Measurements from ENCODE around the gene NCOA1. TPM values are rescaled to one million over a fixed set of nuclear protein-coding genes. Genes with fewer than 3 reads are reported as not detected.

Gene NCOA1
- total RNA-seq, 2 experiments from 2014 or later: 35.5 to 40.6 TPM

GRCh38 chr2:24474053-24474452 is 17.0 kb upstream of the NCOA1 start:
- no peak overlapping the region for H3K4me3 ChIP-seq (ENCODE audit: low read length)
- no peak for DNase-seq
- CTCF ChIA-PET: no interaction called here
- no peaks in the 10 kb centered on the region for H3K9me3 ChIP-seq (ENCODE audit: control insufficient read depth in 1 of 2, insufficient read depth in 1 of 2, low read length in 2 of 2)
- TF ChIP-seq, protein P1, sequence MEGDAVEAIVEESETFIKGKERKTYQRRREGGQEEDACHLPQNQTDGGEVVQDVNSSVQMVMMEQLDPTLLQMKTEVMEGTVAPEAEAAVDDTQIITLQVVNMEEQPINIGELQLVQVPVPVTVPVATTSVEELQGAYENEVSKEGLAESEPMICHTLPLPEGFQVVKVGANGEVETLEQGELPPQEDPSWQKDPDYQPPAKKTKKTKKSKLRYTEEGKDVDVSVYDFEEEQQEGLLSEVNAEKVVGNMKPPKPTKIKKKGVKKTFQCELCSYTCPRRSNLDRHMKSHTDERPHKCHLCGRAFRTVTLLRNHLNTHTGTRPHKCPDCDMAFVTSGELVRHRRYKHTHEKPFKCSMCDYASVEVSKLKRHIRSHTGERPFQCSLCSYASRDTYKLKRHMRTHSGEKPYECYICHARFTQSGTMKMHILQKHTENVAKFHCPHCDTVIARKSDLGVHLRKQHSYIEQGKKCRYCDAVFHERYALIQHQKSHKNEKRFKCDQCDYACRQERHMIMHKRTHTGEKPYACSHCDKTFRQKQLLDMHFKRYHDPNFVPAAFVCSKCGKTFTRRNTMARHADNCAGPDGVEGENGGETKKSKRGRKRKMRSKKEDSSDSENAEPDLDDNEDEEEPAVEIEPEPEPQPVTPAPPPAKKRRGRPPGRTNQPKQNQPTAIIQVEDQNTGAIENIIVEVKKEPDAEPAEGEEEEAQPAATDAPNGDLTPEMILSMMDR (IDR thresholded peaks at IDR 0.05): no peak
- H3K4me1 ChIP-seq (ENCODE audit: insufficient read depth, low read length): no peaks in the 10 kb centered on the region
- Mint-ChIP-seq H3K27me3 (no peaks in the 10 kb centered on the region), H3K4me3 (no peak overlapping the region), H3K4me1 (ENCODE audit: low read depth) (no peaks in the 10 kb centered on the region), H3K36me3 (ENCODE audit: low read depth) (no peaks in the 10 kb centered on the region), H3K9me3 (peaks cover 1% of the 10 kb centered on the region), H3K27ac (no peak overlapping the region)
- intact Hi-C loops (cut with DNase I, micrococcal nuclease): no loop called here
- ATAC-seq (ENCODE audit: poor library complexity): no peak
- POLR2A ChIA-PET: no interaction called here
- H3K36me3 ChIP-seq (ENCODE audit: insufficient read depth, low read length): no peaks in the 10 kb centered on the region
- no peak overlapping the region for H3K27ac ChIP-seq (ENCODE audit: low read depth in 1 of 2, low read length in 2 of 2)
- H3K27me3 ChIP-seq (ENCODE audit: control insufficient read depth in 1 of 2, insufficient read depth in 2 of 2, low read length in 2 of 2): no peaks in the 10 kb centered on the region

GRCh38 chr2:24477229-24477628 is 13.8 kb upstream of the NCOA1 start:
- intact Hi-C loops (cut with DNase I, micrococcal nuclease): no loop called here
- TF ChIP-seq, protein P1 (IDR thresholded peaks at IDR 0.05): no peak
- no peak overlapping the region for H3K4me3 Mint-ChIP-seq
- no peaks in the 10 kb centered on the region for H3K4me1 ChIP-seq (ENCODE audit: insufficient read depth, low read length)
- H3K27ac ChIP-seq (ENCODE audit: low read depth in 1 of 2, low read length in 2 of 2): no peak overlapping the region
- ChIA-PET CTCF (no interaction called here), POLR2A (no interaction called here)
- no peaks in the 10 kb centered on the region for H3K36me3 Mint-ChIP-seq (ENCODE audit: low read depth)
- H3K9me3 ChIP-seq (ENCODE audit: control insufficient read depth in 1 of 2, insufficient read depth in 1 of 2, low read length in 2 of 2): no peaks in the 10 kb centered on the region
- H3K27me3 ChIP-seq (ENCODE audit: control insufficient read depth in 1 of 2, insufficient read depth in 2 of 2, low read length in 2 of 2): no peaks in the 10 kb centered on the region
- DNase-seq (no peak), ATAC-seq (ENCODE audit: poor library complexity) (no peak)
- no peaks in the 10 kb centered on the region for H3K9me3 Mint-ChIP-seq
- H3K36me3 ChIP-seq (ENCODE audit: insufficient read depth, low read length): no peaks in the 10 kb centered on the region
- no peak overlapping the region for H3K27ac Mint-ChIP-seq
- no peaks in the 10 kb centered on the region for H3K4me1 Mint-ChIP-seq (ENCODE audit: low read depth)
- H3K27me3 Mint-ChIP-seq: no peaks in the 10 kb centered on the region
- H3K4me3 ChIP-seq (ENCODE audit: low read length): no peak overlapping the region

DNA sequence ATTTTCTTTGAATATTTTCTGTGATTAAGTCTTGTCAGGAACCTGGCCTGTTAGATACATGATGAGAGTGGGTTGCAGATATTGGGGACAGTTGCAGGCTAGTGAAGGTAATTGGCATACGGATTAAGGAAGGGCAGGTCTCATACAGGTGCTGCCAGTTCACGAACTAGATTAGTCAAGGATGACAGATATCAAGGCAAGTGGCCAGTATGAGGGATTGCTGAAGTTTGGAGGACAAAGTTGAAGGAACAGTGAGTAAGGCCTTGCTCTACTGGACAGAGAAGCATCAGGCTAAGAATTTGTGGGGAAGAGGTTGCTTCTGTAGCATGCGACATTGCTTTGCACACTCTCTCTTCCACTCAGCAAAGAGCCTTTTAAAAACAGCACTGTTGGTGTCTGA is 12.8 kb upstream of the NCOA1 start:
- no peaks in the 10 kb centered on the region for H3K4me1 ChIP-seq (ENCODE audit: insufficient read depth, low read length)
- Mint-ChIP-seq H3K27ac (no peak overlapping the region), H3K4me3 (no peak overlapping the region), H3K27me3 (no peaks in the 10 kb centered on the region), H3K4me1 (ENCODE audit: low read depth) (no peaks in the 10 kb centered on the region), H3K36me3 (ENCODE audit: low read depth) (no peaks in the 10 kb centered on the region), H3K9me3 (no peaks in the 10 kb centered on the region)
- H3K36me3 ChIP-seq (ENCODE audit: insufficient read depth, low read length): no peaks in the 10 kb centered on the region
- ATAC-seq (ENCODE audit: poor library complexity): no peak
- ChIA-PET POLR2A (no interaction called here), CTCF (no interaction called here)
- H3K27ac ChIP-seq (ENCODE audit: low read depth in 1 of 2, low read length in 2 of 2): no peak overlapping the region
- H3K9me3 ChIP-seq (ENCODE audit: control insufficient read depth in 1 of 2, insufficient read depth in 1 of 2, low read length in 2 of 2): no peaks in the 10 kb centered on the region
- TF ChIP-seq, protein P1 (IDR thresholded peaks at IDR 0.05): no peak
- peaks cover 0 to 6% of the 10 kb centered on the region in 2 experiments for H3K27me3 ChIP-seq (ENCODE audit: control insufficient read depth in 1 of 2, insufficient read depth in 2 of 2, low read length in 2 of 2)
- no peak overlapping the region for H3K4me3 ChIP-seq (ENCODE audit: low read length)
- no peak for DNase-seq
- intact Hi-C loops (cut with DNase I, micrococcal nuclease): no loop called here

All from CD4-positive, alpha-beta T cell (primary cell).